OCI-LY3 (cell line): ENCODE measurements around the gene IPO4.

Experiments
- H2AFZ ChIP-seq: fragments of 200-600, 300-600 bp; shearing (Covaris generic); 2 replicates; pipeline ENCODE4 v1.6.0; 2014; ENCODE audit warnings: antibody characterized with exemption, low read depth, low read length
- H3K27ac ChIP-seq: fragments of 200-600, 300-600 bp; sonication (generic); 2 replicates; pipeline ENCODE4 v1.5.1; 2014; ENCODE audit warnings: mild to moderate bottlenecking, low read length, moderate library complexity, mixed read lengths
- H3K27me3 ChIP-seq: fragments of 200-600, 300-600 bp; sonication (generic); 2 replicates; pipeline ENCODE4 v1.6.1; 2014; ENCODE audit warnings: low read depth, low read length, mixed read lengths
- H3K36me3 ChIP-seq: fragments of 200-600, 300-600 bp; sonication (generic); replicated peaks from 2 replicates; pipeline ENCODE3; 2014; ENCODE audit warnings: low read depth, low read length, mixed read lengths
- H3K4me1 ChIP-seq: fragments of 300-600, 200-600 bp; sonication (generic); 2 replicates; pipeline ENCODE4 v1.6.1; 2014; ENCODE audit warnings: low read length, mixed read lengths
- H3K4me2 ChIP-seq: fragments of 200-600, 300-600 bp; sonication (generic); 2 replicates; pipeline ENCODE4 v1.6.1; 2014; ENCODE audit warnings: low read length, mixed read lengths
- H3K4me3 ChIP-seq: fragments of 300-600, 200-600 bp; sonication (generic); 2 replicates; pipeline ENCODE4 v1.5.1; 2014; ENCODE audit warnings: antibody characterized with exemption, mild to moderate bottlenecking, low read length, moderate library complexity
- H3K79me2 ChIP-seq: fragments of 300-600, 200-600 bp; shearing (Covaris generic); 2 replicates; pipeline ENCODE4 v1.6.1; 2014; ENCODE audit warnings: mild to moderate bottlenecking, low read length, mixed read lengths
- H3K9ac ChIP-seq: fragments of 300-600, 200-600 bp; shearing (Covaris generic); 2 replicates; pipeline ENCODE4 v1.6.0; 2014; ENCODE audit warnings: mild to moderate bottlenecking, low read length, moderate library complexity
- H3K9me3 ChIP-seq: fragments of 200-600, 300-600 bp; shearing (Covaris generic); 2 replicates; pipeline ENCODE4 v1.6.1; 2014; ENCODE audit warnings: low read length, mixed read lengths; ENCODE audit not compliant: insufficient read depth
- H4K20me1 ChIP-seq: fragments of 200-600, 300-600 bp; sonication (generic); 2 replicates; pipeline ENCODE4 v1.6.1; 2016; ENCODE audit warnings: low read length, mixed read lengths; ENCODE audit not compliant: insufficient read depth
- CTCF ChIP-seq: fragments of 200-600, 300-600 bp; sonication (generic); IDR thresholded peaks from 2 replicates; pipeline ENCODE4 v1.5.1; 2014; ENCODE audit warnings: antibody characterized with exemption, low read length, low read depth
- EZH2phosphoT487 ChIP-seq: fragments of 200-600 bp; shearing (Covaris generic); IDR thresholded peaks from 2 replicates; pipeline ENCODE4 v1.6.1; 2018; ENCODE audit warnings: antibody characterized with exemption, mixed run types, low read depth

Gene IPO4

GRCh38 chr14:24136684-24137528 lies 51.7 kb downstream of the IPO4 start:
- Histone ChIP-seq H3K4me3 (peak overlapping the region; percentile 94), H3K36me3 (peaks cover 31% of the 10 kb centered on the region), H3K4me2 (peak overlapping the region; percentile 94), H3K79me2 (peaks cover 52% of the 10 kb centered on the region), H3K27ac (peak overlapping the region; percentile 87), H2AFZ (no peak overlapping the region), H3K27me3 (no peaks in the 10 kb centered on the region), H3K9me3 (no peaks in the 10 kb centered on the region), H3K4me1 (peaks cover 27% of the 10 kb centered on the region), H4K20me1 (no peaks in the 10 kb centered on the region; the same call in 1 of the 2 replicates), H3K9ac (peak overlapping the region; percentile 98)
- no peak for TF ChIP-seq EZH2phosphoT487

GRCh38 chr14:24135834-24136683 lies 52.6 kb downstream of the IPO4 start, which contains the start of gene PSME1:
PSME1 (plus strand) TSS chr14:24136194; CDS start chr14:24136263, 69 bp downstream.
- Histone ChIP-seq H3K9me3 (no peaks in the 10 kb centered on the region), H3K4me3 (peak within 1 kb of the TSS; percentile 94), H3K36me3 (peaks cover 31% of the 10 kb centered on the region), H4K20me1 (no peaks in the 10 kb centered on the region; the same call in 1 of the 2 replicates), H3K4me2 (peak within 1 kb of the TSS; percentile 94), H3K9ac (peak within 1 kb of the TSS; percentile 98), H3K27ac (peak within 1 kb of the TSS; percentile 87), H3K27me3 (no peaks in the 10 kb centered on the region), H3K79me2 (peaks cover 51% of the 10 kb centered on the region), H3K4me1 (peaks cover 28% of the 10 kb centered on the region), H2AFZ (peak within 1 kb of the TSS; percentile 82)
- no peak for TF ChIP-seq CTCF
- TF ChIP-seq EZH2phosphoT487: no peak

GRCh38 chr14:24135584-24135833 lies 53.1 kb downstream of the IPO4 start:
- Histone ChIP-seq H3K79me2 (peaks cover 46% of the 10 kb centered on the region), H3K9ac (peak overlapping the region; percentile 78), H4K20me1 (no peaks in the 10 kb centered on the region; the same call in 1 of the 2 replicates), H3K4me2 (peak overlapping the region; percentile 89), H3K4me3 (peak overlapping the region; percentile 94), H3K36me3 (peaks cover 29% of the 10 kb centered on the region), H3K27me3 (no peaks in the 10 kb centered on the region), H3K9me3 (no peaks in the 10 kb centered on the region), H3K4me1 (peaks cover 34% of the 10 kb centered on the region), H2AFZ (peak overlapping the region; percentile 82), H3K27ac (peak overlapping the region; percentile 38)
- no peak for TF ChIP-seq EZH2phosphoT487
- no peak for TF ChIP-seq CTCF

GRCh38 chr14:24133735-24134134 lies 54.9 kb downstream of the IPO4 start:
- Histone ChIP-seq H4K20me1 (no peaks in the 10 kb centered on the region), H3K9ac (no peak overlapping the region), H3K79me2 (peaks cover 28% of the 10 kb centered on the region), H3K27ac (no peak overlapping the region), H2AFZ (no peak overlapping the region), H3K36me3 (peaks cover 18% of the 10 kb centered on the region), H3K27me3 (no peaks in the 10 kb centered on the region), H3K4me3 (no peak overlapping the region), H3K9me3 (no peaks in the 10 kb centered on the region), H3K4me2 (no peak overlapping the region), H3K4me1 (peaks cover 28% of the 10 kb centered on the region)
- TF ChIP-seq EZH2phosphoT487 (no peak), CTCF (no peak)
